D721Med (cell line): ENCODE measurements around the gene FAM107A.

ENCODE experiments used
- DNase-seq: peaks from one replicate; pipeline ENCODE4 v3.0.0; 2011; ENCODE audit warnings: low spot score; ENCODE audit not compliant: insufficient read length
- FAIRE-seq: peaks from 2 replicates; lab custom pipeline; 2011; peaks lifted over from hg19 to GRCh38; lab: Jason Lieb, UNC
- CTCF ChIP-seq: IDR thresholded peaks from 2 replicates; pipeline ENCODE4 v1.5.1; 2012; ENCODE audit warnings: mild to moderate bottlenecking, control low read depth; ENCODE audit not compliant: insufficient read depth; ENCODE audit errors: missing control alignments

FAM107A gene

DNA sequence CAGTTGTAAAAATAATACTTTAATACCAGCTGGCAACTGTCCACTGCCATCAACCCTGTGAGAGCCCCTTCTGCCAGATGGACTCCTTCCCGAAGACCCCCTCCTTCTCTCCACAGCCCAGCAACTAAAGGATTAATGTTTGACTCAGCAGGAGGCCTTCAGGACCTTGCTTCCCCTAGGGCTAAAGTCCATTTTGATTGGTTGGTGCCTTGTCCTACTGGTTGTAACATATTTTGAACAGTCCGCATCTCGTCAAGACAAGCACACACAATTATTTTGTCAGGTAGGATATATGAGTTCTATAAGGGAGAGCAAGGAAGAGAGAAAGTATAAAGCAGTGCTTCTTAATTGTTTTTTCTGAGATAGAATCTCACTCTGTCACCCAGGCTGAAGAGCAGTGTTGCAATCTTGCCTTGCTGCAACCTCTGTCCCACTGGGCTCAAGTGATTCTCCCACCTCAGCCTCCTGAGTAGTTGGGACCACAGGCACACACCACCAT, 58.9 kb downstream of the FAM107A start:
- FAIRE-seq, result peak; percentile 92
- no peak for DNase-seq
- TF ChIP-seq CTCF, result no peak

- DNase-seq (no peak), FAIRE-seq (no peak)
- no peak for TF ChIP-seq CTCF
Observed at GRCh38 chr3:58514405-58514804, 62.8 kb downstream of the FAM107A start.
